ENCODE measurements around the gene SGPP1. TPM values are rescaled to one million over a fixed set of nuclear protein-coding genes. Genes with fewer than 3 reads are reported as not detected.

SGPP1 gene
- total and polyA plus RNA-seq, 2 of the 8 experiments (the other 6 are each of a cell fraction or from before 2014, with no cell fraction given) = 5.7 to 8.1 TPM

GRCh38 chr14:63735720-63736119 lies 7.9 kb upstream of the SGPP1 start:
- CTCF ChIA-PET (ENCODE audit: partially characterized antibody) = interaction anchor here (0.6 to 1.2 kb wide), 2 partner anchors 22 to 70 kb away, joined by 4 read pairs; no protein-coding TSS in a partner anchor
- H2AK5ac ChIP-seq (ENCODE audit: low read depth, low read length) = no peak overlapping the region

More at GRCh38 chr14:63735720-63736119, 7.9 kb upstream of the SGPP1 start:
- Histone ChIP-seq H2BK12ac (ENCODE audit: low read depth, low read length) (no peak overlapping the region), H3K23ac (ENCODE audit: insufficient read length) (no peak overlapping the region), H3K4ac (replicated peaks; ENCODE audit: insufficient read length, low read depth, low read length) (no peak overlapping the region), H2BK20ac (ENCODE audit: low read length) (no peak overlapping the region), H3K4me2 (ENCODE audit: insufficient read depth in 1 of 2, low read depth in 2 of 2, low read length in 2 of 2) (no peak overlapping the region), H3K23me2 (ENCODE audit: low read depth, low read length) (no peaks in the 10 kb centered on the region), H3K14ac (ENCODE audit: insufficient read length) (no peak overlapping the region), H2AFZ (ENCODE audit: low read length) (0 out of 2 replicates have a peak overlapping the region, but pooled peaks have one; percentile 9), H3K4me1 (replicated peaks in 1 of 4; ENCODE audit: control insufficient read depth in 3 of 4, insufficient read depth in 4 of 4, low read length in 3 of 4) (no peaks in the 10 kb centered on the region), H4K20me1 (replicated peaks in 1 of 2; ENCODE audit: control insufficient read depth in 1 of 2, insufficient read depth in 2 of 2, low read length in 2 of 2) (no peaks in the 10 kb centered on the region), H3K27ac (ENCODE audit: low read depth, low read length) (no peak overlapping the region), H3K9ac (replicated peaks in 1 of 4; ENCODE audit: extremely low read depth in 1 of 4, low read depth in 3 of 4, low read length in 3 of 4) (no peak overlapping the region), H3K27me3 (replicated peaks in 1 of 4; ENCODE audit: control insufficient read depth in 3 of 4, extremely low read depth in 1 of 4, insufficient read depth in 3 of 4, low read length in 3 of 4) (no peaks in the 10 kb centered on the region), H2BK5ac (ENCODE audit: low read depth, low read length) (no peak overlapping the region), H3K4me3 (ENCODE audit: extremely low read depth in 1 of 4, insufficient read depth in 2 of 4, low read depth in 3 of 4, low read length in 4 of 4) (no peak overlapping the region), H4K91ac (replicated peaks; ENCODE audit: insufficient read length, low read length) (no peak overlapping the region), H3K56ac (replicated peaks; ENCODE audit: insufficient read length, low read depth, low read length) (no peak overlapping the region), H3K79me2 (ENCODE audit: control insufficient read depth in 1 of 2, insufficient read depth in 2 of 2, low read length in 2 of 2) (no peaks in the 10 kb centered on the region), H3K79me1 (ENCODE audit: low read depth, low read length) (no peaks in the 10 kb centered on the region), H3K36me3 (ENCODE audit: control insufficient read depth in 2 of 4, insufficient read depth in 4 of 4, low read length in 3 of 4) (no peaks in the 10 kb centered on the region), H3K9me3 (ENCODE audit: insufficient read depth in 2 of 2, low read depth in 1 of 2, low read length in 1 of 2) (no peaks in the 10 kb centered on the region), H3K18ac (ENCODE audit: extremely low read depth, low read length) (no peak overlapping the region), H4K5ac (ENCODE audit: insufficient read length, low read depth, low read length) (no peak overlapping the region), H2BK15ac (ENCODE audit: low read length) (no peak overlapping the region), H2BK120ac (replicated peaks; ENCODE audit: low read depth, low read length) (no peak overlapping the region), H4K8ac (ENCODE audit: extremely low read depth, insufficient read depth, low read length) (no peak overlapping the region)
- DNase-seq (ENCODE audit: low read depth in 1 of 2, low spot score in 2 of 2) (no peak), FAIRE-seq (no peak)
- 96% methylated on average over 5 of the region's 5 CpGs; no CpG with 5 or more reads in 1 of the 2 experiments for WGBS, 2 experiments (ENCODE audit: extremely low coverage in 1 of 2, insufficient coverage in 1 of 2, insufficient read length in 1 of 2, insufficient replicate concordance in 2 of 2, low coverage in 1 of 2, low lambda C conversion rate in 2 of 2, missing lambda C conversion rate in 1 of 2)
- TF ChIP-seq HDAC6 (IDR thresholded peaks at IDR 0.05; ENCODE audit: low read depth, low read length) = no peak
- no peak for TF ChIP-seq POLR2A (IDR thresholded peaks at IDR 0.05; ENCODE audit: control extremely low read depth in 1 of 2, low read depth in 2 of 2, low read length in 2 of 2)
- no peak for TF ChIP-seq CTCF (IDR thresholded peaks at IDR 0.05; ENCODE audit: control extremely low read depth in 1 of 3, insufficient read depth in 1 of 3, low read depth in 1 of 3, low read length in 3 of 3)
- no peak for TF ChIP-seq YY1 (IDR thresholded peaks at IDR 0.05; ENCODE audit: low read depth, low read length)
- no peak for TF ChIP-seq RFX5 (IDR thresholded peaks at IDR 0.05; ENCODE audit: borderline replicate concordance, low read depth, low read length)
- no peak for TF ChIP-seq BACH1 (IDR thresholded peaks at IDR 0.05; ENCODE audit: low read length)
- POLR2A ChIA-PET (ENCODE audit: partially characterized antibody) = interaction anchor here (0.7 kb wide), 1 partner anchor 393 kb away, joined by 4 read pairs; no protein-coding TSS in a partner anchor
